ENCODE results near the gene MAML3.

MAML3 gene

DNA sequence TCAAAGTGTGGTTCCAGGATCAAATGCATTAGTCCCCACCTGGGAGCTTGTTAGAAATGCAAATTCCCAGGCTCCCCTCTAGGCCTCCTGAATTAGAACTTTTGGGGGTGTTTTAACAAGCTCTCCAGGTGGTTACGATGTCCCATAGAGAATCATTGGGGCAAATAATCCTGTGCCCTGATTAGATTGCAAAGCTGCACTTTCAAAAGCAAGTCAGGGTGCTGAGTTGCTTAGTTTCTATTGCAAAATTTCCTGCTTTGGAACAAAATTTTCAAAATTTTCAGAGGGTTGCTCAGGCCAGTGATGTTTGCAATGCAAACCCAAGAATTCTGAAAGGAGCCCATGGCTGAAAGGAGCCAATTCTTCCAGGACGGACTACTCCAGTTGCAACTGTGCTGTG is 417.3 kb downstream of the MAML3 start:
- Histone ChIP-seq H3K27me3 (ENCODE audit: insufficient read depth, poor library complexity, severe bottlenecking) (no peaks in the 10 kb centered on the region), H3K4me3 (replicated peaks; ENCODE audit: insufficient read depth, low read length) (no peak overlapping the region), H3K27ac (replicated peaks) (no peak overlapping the region)
- no peak for TF ChIP-seq SPI1 (IDR thresholded peaks at IDR 0.05; ENCODE audit: borderline replicate concordance, low read depth)
- DNase-seq (ENCODE audit: low read depth in 1 of 2, low spot score in 1 of 2), result no peak

DNA sequence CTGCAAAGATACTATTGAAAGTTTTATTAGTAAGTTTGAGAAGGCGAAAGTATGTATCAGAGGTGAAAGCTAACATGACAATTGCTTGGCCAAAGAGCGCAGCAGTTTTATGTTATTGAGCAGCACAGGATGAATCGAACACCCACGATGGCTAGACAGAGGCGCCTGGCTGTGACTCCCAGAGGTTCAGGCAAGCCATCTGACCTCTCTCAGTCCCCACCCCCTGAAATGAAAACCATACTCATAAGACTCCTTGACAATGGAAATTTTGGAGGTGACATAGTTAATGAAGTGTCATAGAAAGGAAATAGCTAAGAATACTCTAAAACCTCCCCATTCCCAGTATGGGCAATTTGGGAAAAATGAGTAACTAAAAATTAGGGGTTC is 417.7 kb downstream of the MAML3 start:
- TF ChIP-seq REST (IDR thresholded peaks at IDR 0.05; ENCODE audit: insufficient replicate concordance, low read depth) (no peak), POLR2AphosphoS5 (IDR thresholded peaks at IDR 0.05; ENCODE audit: low read depth) (no peak), GABPA (IDR thresholded peaks at IDR 0.05; ENCODE audit: low read depth) (no peak)
- TF ChIP-seq, protein P1, sequence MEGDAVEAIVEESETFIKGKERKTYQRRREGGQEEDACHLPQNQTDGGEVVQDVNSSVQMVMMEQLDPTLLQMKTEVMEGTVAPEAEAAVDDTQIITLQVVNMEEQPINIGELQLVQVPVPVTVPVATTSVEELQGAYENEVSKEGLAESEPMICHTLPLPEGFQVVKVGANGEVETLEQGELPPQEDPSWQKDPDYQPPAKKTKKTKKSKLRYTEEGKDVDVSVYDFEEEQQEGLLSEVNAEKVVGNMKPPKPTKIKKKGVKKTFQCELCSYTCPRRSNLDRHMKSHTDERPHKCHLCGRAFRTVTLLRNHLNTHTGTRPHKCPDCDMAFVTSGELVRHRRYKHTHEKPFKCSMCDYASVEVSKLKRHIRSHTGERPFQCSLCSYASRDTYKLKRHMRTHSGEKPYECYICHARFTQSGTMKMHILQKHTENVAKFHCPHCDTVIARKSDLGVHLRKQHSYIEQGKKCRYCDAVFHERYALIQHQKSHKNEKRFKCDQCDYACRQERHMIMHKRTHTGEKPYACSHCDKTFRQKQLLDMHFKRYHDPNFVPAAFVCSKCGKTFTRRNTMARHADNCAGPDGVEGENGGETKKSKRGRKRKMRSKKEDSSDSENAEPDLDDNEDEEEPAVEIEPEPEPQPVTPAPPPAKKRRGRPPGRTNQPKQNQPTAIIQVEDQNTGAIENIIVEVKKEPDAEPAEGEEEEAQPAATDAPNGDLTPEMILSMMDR (IDR thresholded peaks at IDR 0.05; ENCODE audit: insufficient read depth, low read length), result no peak
- H3K27ac ChIP-seq (replicated peaks), result no peak overlapping the region
- H3K27me3 ChIP-seq (ENCODE audit: insufficient read depth, poor library complexity, severe bottlenecking), result no peaks in the 10 kb centered on the region
- no peak for DNase-seq (ENCODE audit: low read depth in 1 of 2, low spot score in 1 of 2)
- H3K4me3 ChIP-seq (replicated peaks; ENCODE audit: insufficient read depth, low read length), result no peak overlapping the region

DNA sequence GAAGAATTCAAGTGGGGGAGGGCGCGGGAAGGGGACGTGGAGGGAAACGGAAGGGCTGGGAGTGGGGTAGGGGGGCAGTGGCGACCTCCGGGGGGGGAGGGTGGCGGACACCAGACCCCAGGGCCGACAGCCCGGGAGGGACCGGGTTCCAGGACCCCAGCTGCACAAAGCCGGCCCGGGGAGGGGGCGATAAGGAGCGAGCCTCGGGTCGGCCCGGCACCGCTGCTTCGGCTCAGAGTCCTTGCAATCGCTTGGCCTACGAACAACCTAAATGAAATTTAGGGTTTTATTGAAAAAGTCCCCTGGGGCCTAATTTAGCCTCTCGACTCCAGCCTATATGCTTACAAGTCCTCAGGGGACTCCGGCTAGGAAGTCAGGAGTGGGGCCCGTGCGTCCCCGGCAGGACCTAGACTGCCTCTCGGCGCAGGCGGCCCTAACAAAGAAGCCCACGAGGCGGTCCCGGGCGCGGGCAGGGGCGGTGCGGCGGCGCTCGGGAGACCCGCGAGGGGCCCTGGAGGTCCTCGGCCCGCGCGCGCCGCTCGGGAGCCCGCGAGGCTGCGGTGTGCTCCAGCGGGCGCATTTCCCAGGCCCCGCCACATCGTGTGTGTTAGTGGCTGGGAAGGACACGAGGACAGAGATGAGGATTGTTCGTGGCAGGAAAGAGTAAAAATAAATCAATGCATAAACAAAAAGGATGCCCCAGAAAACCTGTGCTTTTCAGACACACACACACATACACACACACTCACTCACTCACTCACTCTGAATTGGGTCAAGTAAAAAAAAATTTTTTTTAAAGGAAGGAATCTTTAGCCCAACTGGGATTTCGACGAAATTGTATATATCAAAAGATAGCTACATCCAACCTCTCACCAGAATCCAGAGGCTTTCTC is 418.4 kb downstream of the MAML3 start:
- no peak for TF ChIP-seq SPI1 (IDR thresholded peaks at IDR 0.05; ENCODE audit: borderline replicate concordance, low read depth)
- TF ChIP-seq REST (IDR thresholded peaks at IDR 0.05; ENCODE audit: insufficient replicate concordance, low read depth), result no peak
- no peak for TF ChIP-seq GABPA (IDR thresholded peaks at IDR 0.05; ENCODE audit: low read depth)
- TF ChIP-seq, protein P1 (IDR thresholded peaks at IDR 0.05; ENCODE audit: insufficient read depth, low read length), result no peak
- no peak for TF ChIP-seq POLR2AphosphoS5 (IDR thresholded peaks at IDR 0.05; ENCODE audit: low read depth)
- DNase-seq (ENCODE audit: low read depth in 1 of 2, low spot score in 1 of 2), result no peak
- H3K27ac ChIP-seq (replicated peaks), result no peak overlapping the region
- H3K4me3 ChIP-seq (replicated peaks; ENCODE audit: insufficient read depth, low read length), result peak overlapping the region; percentile 44
- no peaks in the 10 kb centered on the region for H3K27me3 ChIP-seq (ENCODE audit: insufficient read depth, poor library complexity, severe bottlenecking)

GRCh38 chr4:139734875-139735380 is 419.1 kb downstream of the MAML3 start:
- TF ChIP-seq POLR2AphosphoS5 (IDR thresholded peaks at IDR 0.05; ENCODE audit: low read depth) (no peak), REST (IDR thresholded peaks at IDR 0.05; ENCODE audit: insufficient replicate concordance, low read depth) (no peak), SPI1 (IDR thresholded peaks at IDR 0.05; ENCODE audit: borderline replicate concordance, low read depth) (no peak)
- TF ChIP-seq, protein P1 (IDR thresholded peaks at IDR 0.05; ENCODE audit: insufficient read depth, low read length), result peak; percentile 49
- DNase-seq (ENCODE audit: low read depth in 1 of 2, low spot score in 1 of 2), result peak; percentile 35 to 66

More at GRCh38 chr4:139734875-139735380, 419.1 kb downstream of the MAML3 start:
- peak overlapping the region; percentile 44 for H3K4me3 ChIP-seq (replicated peaks; ENCODE audit: insufficient read depth, low read length)
- no peak overlapping the region for H3K27ac ChIP-seq (replicated peaks)
- no peaks in the 10 kb centered on the region for H3K27me3 ChIP-seq (ENCODE audit: insufficient read depth, poor library complexity, severe bottlenecking)

All from HL-60 (cell line).